Endodermal cell (in vitro differentiated cells): ENCODE results near the gene VPS11. TPM values are rescaled to one million over a fixed set of nuclear protein-coding genes. Genes with fewer than 3 reads are reported as not detected.

Experiments
- DNase-seq: peaks from one replicate; pipeline ENCODE4 v3.0.0-alpha.2; 2017
- H3K27ac ChIP-seq: 2 replicates; pipeline ENCODE4 v1.5.1; 2013; ENCODE audit warnings: mild to moderate bottlenecking, low read depth, low read length, moderate library complexity
- H3K27me3 ChIP-seq: 2 replicates; pipeline ENCODE4 v1.6.1; 2013; ENCODE audit warnings: mild to moderate bottlenecking, low read length, moderate library complexity; ENCODE audit not compliant: insufficient read depth, control insufficient read depth, poor library complexity, severe bottlenecking
- H3K36me3 ChIP-seq: 2 replicates; pipeline ENCODE4 v1.7.0; 2013; ENCODE audit warnings: mild to moderate bottlenecking, low read length, moderate library complexity; ENCODE audit not compliant: control insufficient read depth, insufficient read depth
- H3K4me1 ChIP-seq: one replicate; pipeline ENCODE4 v1.7.0; 2013; ENCODE audit warnings: low read length; ENCODE audit not compliant: control insufficient read depth, insufficient read depth
- H3K4me3 ChIP-seq: 2 replicates; pipeline ENCODE4 v1.5.1; 2013; ENCODE audit warnings: mild to moderate bottlenecking, low read length, moderate library complexity
- H3K9ac ChIP-seq: 2 replicates; pipeline ENCODE4 v1.6.1; 2013; ENCODE audit warnings: mild to moderate bottlenecking, low read length, moderate library complexity; ENCODE audit not compliant: poor library complexity, severe bottlenecking; ENCODE audit errors: extremely low read depth
- H3K9me3 ChIP-seq: 2 replicates; pipeline ENCODE4 v1.6.1; 2013; ENCODE audit warnings: mild to moderate bottlenecking, low read length, moderate library complexity; ENCODE audit not compliant: control insufficient read depth
- H3K27ac Mint-ChIP-seq: 2 replicates; pipeline ENCODE4 v1.8.0; 2020; ENCODE audit warnings: mixed read lengths
- H3K27me3 Mint-ChIP-seq: 2 replicates; pipeline ENCODE4 v1.8.0; 2021; ENCODE audit warnings: mild to moderate bottlenecking, mixed read lengths; ENCODE audit not compliant: insufficient read depth
- H3K36me3 Mint-ChIP-seq: 2 replicates; pipeline ENCODE4 v1.8.0; 2020; ENCODE audit warnings: low read depth, mixed read lengths
- H3K4me1 Mint-ChIP-seq: 2 replicates; pipeline ENCODE4 v1.8.0; 2020; ENCODE audit warnings: mixed read lengths
- H3K4me3 Mint-ChIP-seq: 2 replicates; pipeline ENCODE4 v1.8.0; 2020; ENCODE audit warnings: mild to moderate bottlenecking, moderate library complexity, mixed read lengths
- H3K9me3 Mint-ChIP-seq: 2 replicates; pipeline ENCODE4 v1.8.0; 2020; ENCODE audit warnings: mild to moderate bottlenecking, mixed read lengths
- WGBS, 2 experiments: methylation state at CpG; one replicate each; pipeline versions ENCODE4 v1.1.5 to v1.1.7; 2013; ENCODE audit warnings: missing lambda C conversion rate in 2 of 2, mixed read lengths in 1 of 2; ENCODE audit not compliant: insufficient coverage in 1 of 2, insufficient read length in 1 of 2; 5-methylcytosine and 5-hydroxymethylcytosine counted together
- total RNA-seq, 2 donors: library from RNA; stranded (reverse); fragmentation: NEBNext Ultra II Directional in 1 of 2; extraction: Animal tissue kit (Norgen Biotek cat#: 25700) in 1 of 2; gene quantifications; 2 replicates in 1 of 2; 3 replicates in 1 of 2; pipeline ENCODE4 v1.2.1, GENCODE V29; 2021
- TF ChIP-seq, protein P1 (sequence below): fragments of 200-600 bp; sonication (generic); conservative IDR thresholded peaks from 2 replicates; pipeline ENCODE4 v1.5.0; 2021; ENCODE audit warnings: antibody characterized with exemption, mild to moderate bottlenecking

The VPS11 gene
- total RNA-seq, 2 donors from 2014 or later: 26.9 to 29.1 TPM

- Mint-ChIP-seq H3K27ac (no peak overlapping the region), H3K27me3 (peaks cover under 1% of the 10 kb centered on the region), H3K4me3 (no peak overlapping the region), H3K4me1 (no peaks in the 10 kb centered on the region), H3K9me3 (no peaks in the 10 kb centered on the region), H3K36me3 (peaks cover 7% of the 10 kb centered on the region)
- H3K4me3 ChIP-seq: no peak overlapping the region
- DNase-seq: no peak
- TF ChIP-seq, protein P1, sequence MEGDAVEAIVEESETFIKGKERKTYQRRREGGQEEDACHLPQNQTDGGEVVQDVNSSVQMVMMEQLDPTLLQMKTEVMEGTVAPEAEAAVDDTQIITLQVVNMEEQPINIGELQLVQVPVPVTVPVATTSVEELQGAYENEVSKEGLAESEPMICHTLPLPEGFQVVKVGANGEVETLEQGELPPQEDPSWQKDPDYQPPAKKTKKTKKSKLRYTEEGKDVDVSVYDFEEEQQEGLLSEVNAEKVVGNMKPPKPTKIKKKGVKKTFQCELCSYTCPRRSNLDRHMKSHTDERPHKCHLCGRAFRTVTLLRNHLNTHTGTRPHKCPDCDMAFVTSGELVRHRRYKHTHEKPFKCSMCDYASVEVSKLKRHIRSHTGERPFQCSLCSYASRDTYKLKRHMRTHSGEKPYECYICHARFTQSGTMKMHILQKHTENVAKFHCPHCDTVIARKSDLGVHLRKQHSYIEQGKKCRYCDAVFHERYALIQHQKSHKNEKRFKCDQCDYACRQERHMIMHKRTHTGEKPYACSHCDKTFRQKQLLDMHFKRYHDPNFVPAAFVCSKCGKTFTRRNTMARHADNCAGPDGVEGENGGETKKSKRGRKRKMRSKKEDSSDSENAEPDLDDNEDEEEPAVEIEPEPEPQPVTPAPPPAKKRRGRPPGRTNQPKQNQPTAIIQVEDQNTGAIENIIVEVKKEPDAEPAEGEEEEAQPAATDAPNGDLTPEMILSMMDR: no peak
- peaks cover 2% of the 10 kb centered on the region for H3K27me3 ChIP-seq
- H3K36me3 ChIP-seq: no peaks in the 10 kb centered on the region
- 88% methylated on average over 5 of the region's 5 CpGs; no CpG with 5 or more reads in 1 of the 2 experiments for WGBS, 2 experiments
- H3K27ac ChIP-seq: no peak overlapping the region
- no peaks in the 10 kb centered on the region for H3K4me1 ChIP-seq
- no peaks in the 10 kb centered on the region for H3K9me3 ChIP-seq
- H3K9ac ChIP-seq: no peak overlapping the region
Measured at GRCh38 chr11:119114351-119114750, 46.7 kb downstream of the VPS11 start.

- Histone ChIP-seq H3K9ac (no peak overlapping the region), H3K9me3 (no peaks in the 10 kb centered on the region), H3K36me3 (no peaks in the 10 kb centered on the region), H3K4me3 (no peak overlapping the region), H3K27me3 (no peaks in the 10 kb centered on the region), H3K4me1 (no peaks in the 10 kb centered on the region), H3K27ac (no peak overlapping the region)
- Mint-ChIP-seq H3K27me3 (no peaks in the 10 kb centered on the region), H3K9me3 (no peaks in the 10 kb centered on the region), H3K4me3 (no peak overlapping the region), H3K4me1 (peaks cover 6% of the 10 kb centered on the region), H3K36me3 (peaks cover 7% of the 10 kb centered on the region), H3K27ac (no peak overlapping the region)
- TF ChIP-seq, protein P1: no peak
- DNase-seq: no peak
- 88 to 94% methylated on average over 19 to 24 of the region's 24 CpGs for WGBS, 2 experiments
Measured at GRCh38 chr11:119115484-119116234, 48.0 kb downstream of the VPS11 start.

DNA sequence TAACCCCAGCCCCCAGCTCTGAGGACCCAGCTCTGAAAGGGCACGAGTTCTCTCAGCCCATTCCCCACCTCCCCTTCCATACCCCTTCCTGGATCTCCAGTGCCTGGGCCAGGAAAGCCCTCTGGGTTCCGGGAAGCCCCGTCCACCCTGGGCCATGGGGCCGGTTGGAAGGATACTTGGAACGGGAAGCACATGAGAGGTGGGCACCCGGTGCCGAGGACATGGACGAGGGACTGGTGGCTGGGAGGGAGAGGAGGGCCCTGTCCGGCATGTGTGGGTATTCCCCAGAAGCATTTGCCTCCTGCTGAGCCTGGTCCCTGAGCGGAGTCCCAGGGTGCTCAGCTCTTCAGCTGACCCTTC is 48.6 kb downstream of the VPS11 start:
- Histone ChIP-seq H3K4me3 (no peak overlapping the region), H3K27ac (no peak overlapping the region), H3K4me1 (no peaks in the 10 kb centered on the region), H3K36me3 (no peaks in the 10 kb centered on the region), H3K27me3 (no peaks in the 10 kb centered on the region), H3K9me3 (no peaks in the 10 kb centered on the region), H3K9ac (no peak overlapping the region)
- no peaks in the 10 kb centered on the region for H3K27me3 Mint-ChIP-seq
- WGBS, 2 experiments: 82 to 88% methylated on average over 2 to 10 of the region's 10 CpGs
- TF ChIP-seq, protein P1: no peak
- DNase-seq: no peak
- no peaks in the 10 kb centered on the region for H3K9me3 Mint-ChIP-seq
- H3K4me1 Mint-ChIP-seq: peaks cover 10% of the 10 kb centered on the region
- H3K4me3 Mint-ChIP-seq: no peak overlapping the region
- H3K36me3 Mint-ChIP-seq: peaks cover 7% of the 10 kb centered on the region
- no peak overlapping the region for H3K27ac Mint-ChIP-seq
